Raji (cell line): ENCODE results near the gene RNFT2.
A peak's percentile ranks its signal among the peaks of the same experiment; 100 is the strongest.

Experiments
- POLR2A ChIP-seq: IDR thresholded peaks from 2 replicates; pipeline ENCODE4 v1.6.1; 2011; ENCODE audit warnings: low read depth, low read length, control low read depth; ENCODE audit not compliant: insufficient read depth

The RNFT2 gene

DNA sequence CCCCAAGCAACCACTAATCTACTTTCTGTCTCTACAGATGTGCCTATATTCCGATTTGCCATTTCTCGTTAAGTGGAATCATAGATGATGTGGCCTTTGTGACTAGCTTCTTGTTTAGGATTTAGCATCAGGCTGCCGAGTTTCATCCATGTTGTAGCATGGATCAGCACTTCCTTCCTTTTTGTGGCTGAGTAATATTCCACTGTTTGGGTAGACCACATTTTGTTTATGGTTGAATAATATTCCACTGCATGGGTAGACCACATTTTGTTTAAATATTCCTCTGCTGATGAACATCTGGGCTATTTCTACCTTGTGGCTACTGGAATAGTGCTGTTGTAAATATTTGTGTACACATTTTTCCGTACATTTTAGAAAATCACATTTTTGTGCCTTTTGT is 36.7 kb upstream of the RNFT2 start:
- no peak for TF ChIP-seq POLR2A

DNA sequence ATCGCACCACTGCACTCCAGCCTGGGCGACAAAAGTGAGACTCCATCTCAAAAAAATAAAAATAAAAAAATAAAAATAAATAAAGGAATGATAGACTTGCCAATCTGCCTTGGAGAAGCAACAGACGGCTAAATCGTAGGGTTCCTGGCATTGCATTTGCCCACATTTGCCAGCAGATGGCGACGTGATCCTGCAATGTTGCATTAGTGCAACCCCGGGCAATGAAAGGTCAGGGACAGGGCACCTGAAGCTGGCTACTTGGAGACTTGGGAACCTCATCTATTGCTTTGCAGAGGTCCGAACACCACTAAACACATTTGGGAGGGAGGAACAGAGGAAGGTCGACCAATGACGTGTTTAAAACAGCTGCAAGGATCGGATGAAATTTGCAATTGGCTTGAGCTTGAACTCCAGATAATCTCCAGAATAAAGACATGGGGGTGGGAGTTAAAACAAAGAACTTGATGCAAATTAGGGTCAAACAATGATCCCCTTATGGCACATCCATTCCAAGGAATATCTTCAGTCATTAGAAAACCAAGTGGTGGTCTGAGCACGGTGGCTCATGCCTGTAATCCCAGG is 34.8 kb upstream of the RNFT2 start:
- TF ChIP-seq POLR2A: no peak

DNA sequence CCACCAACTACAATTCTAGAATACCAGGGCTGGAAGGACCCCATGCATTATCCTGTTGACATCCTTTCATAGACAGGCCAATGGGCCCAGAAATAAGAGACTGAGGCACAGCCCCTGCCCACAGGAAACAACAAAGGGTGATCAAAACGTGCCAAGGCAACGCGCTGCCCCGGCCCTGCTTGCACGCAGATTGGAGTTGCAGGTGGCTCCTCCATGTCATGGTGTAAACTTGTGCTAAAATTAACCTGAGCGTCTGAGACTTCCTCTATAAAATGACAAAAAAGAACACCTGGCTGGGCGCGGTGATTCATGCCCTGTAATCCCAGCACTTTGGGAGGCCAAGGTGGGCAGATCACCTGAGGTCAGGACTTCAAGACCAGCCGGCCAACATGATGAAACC is 30.4 kb upstream of the RNFT2 start:
- no peak for TF ChIP-seq POLR2A

DNA sequence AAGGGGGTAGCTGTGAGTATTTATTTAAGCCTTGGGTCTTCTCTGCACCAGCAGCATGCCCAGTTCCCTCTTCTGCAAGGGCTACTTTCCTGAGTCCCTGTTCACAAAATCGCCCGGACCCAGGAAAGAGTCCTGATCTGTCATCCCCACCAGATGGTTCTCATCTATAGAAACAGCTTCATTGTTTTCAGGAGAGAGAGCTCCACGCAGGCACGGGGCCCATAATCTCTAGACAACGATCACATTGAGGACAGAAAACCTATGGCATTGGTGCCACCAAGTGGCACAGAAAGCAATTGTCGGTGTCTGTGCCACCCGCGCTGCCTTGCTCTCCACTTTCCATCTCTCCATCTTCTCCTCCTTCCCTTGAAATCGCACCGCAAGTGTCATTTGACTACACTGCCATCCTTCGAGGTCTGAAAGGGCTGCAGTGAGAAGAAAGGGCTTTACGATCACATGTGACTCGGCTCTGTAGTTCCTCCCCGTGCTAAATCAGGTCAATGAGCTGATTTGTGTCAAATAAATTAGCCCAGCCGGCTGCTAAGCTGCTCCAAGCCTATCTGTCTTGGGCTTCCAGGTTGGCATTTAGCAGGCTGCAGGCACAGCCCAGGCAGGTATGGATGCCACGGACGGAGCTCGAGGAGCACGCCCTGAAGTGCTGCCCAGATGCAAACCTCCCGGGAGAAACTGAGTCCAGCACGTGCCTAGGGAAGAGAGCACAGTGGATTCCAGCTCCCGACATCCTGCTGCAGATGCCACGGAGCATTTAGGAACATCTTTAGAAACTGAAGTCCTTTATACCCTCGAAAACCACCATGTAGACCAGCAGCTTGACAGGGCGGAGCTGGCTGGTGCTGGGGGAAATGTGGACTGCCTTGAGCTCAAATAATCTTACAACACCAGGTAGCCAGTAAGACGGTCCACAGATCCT is 29.0 kb upstream of the RNFT2 start:
- TF ChIP-seq POLR2A: 0 out of 2 replicates have a peak, but pooled peaks have one; percentile 13

DNA sequence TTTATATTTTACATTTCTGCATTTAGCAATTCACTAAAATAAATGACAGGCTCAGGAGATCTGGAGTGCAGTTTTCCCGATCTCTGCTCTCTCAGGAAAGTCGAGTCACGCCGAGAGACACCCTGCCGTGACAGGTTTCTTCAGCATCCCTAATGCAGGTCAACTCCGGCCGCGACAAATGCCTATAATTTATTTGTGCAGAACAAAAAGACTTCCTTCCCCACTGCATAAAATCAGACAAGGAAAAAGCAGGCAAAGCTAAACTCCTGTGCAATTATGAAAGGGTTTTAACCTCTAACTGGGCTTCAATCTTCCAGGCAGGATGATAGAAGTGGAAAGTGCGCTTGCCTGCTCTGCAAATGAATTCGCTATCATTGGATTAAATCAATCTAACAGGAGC is 28.3 kb upstream of the RNFT2 start:
- TF ChIP-seq POLR2A: no peak

DNA sequence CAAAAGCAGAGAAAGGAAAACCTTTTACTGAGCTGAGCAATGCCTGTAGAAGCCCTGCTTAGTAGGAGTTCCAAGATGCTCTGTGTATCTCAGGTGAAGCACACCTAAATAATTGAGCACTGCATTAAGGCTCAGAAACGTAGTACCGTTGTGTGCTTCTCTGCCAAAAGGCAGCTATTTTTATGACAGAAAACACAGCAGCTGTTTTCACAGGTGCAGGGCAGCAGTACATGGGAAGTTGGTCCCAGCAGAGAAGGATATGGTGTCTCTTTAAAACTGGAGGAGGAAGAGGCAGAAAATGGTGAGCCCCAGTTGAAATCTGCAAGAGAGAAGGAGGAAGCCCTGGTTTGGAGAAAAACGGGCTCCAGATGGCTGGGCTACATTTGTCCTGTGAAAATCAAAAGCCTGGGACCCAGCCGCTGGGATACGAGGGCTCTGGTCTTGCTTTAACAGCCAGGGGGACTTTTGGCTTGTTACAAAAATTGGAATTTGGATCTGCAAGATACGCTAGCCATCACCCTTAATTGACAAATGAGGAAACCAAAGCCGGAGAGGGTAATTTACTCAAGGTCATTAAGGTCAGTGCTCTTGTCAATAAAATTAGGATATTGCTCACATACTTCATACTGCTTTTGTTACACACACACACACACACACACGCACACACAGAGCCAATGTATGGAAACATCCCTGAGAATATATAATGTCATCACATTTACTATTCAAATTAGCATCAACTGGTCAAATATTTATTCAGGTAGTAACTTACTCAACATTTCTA is 27.6 kb upstream of the RNFT2 start:
- no peak for TF ChIP-seq POLR2A

DNA sequence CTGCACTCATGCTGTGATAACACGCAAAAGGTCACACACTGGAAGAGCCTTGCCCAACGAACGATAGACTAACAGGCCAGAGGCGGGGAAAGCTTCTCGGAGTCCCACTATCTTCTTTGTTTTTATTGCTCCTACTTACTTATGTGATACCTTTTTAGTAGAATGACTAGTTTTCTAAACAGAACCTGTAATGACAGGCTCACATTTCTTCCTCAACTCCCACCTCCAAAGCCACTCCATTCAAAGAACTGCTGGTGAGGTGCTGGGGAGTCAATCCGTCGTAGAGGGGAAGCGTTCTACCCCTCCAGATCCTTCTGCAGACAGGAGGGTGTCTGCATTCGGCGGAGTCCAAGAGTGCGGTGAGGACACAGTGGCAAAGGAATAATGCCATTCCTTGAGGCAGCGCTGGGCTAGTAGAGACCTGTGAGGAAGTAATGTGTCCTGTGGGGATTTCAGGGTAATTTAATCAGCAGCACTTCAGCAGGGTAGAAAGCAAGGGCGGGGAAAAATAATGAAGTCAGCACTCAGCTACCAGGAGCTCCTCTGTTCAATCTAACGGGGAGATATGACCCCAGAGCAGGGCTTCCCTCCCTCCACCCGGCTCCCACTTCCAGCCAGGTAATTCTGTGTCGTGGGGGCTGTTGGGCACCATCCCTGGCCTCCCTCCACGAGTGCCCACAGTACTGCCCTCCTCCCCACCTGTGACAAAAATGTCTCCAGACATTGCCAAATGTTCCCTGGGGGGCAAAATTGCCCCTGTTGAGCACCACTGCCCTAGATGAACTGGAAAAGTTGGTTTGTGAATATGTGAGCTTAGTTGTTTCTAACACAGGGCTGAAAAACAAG is 25.4 kb upstream of the RNFT2 start:
- no peak for TF ChIP-seq POLR2A

DNA sequence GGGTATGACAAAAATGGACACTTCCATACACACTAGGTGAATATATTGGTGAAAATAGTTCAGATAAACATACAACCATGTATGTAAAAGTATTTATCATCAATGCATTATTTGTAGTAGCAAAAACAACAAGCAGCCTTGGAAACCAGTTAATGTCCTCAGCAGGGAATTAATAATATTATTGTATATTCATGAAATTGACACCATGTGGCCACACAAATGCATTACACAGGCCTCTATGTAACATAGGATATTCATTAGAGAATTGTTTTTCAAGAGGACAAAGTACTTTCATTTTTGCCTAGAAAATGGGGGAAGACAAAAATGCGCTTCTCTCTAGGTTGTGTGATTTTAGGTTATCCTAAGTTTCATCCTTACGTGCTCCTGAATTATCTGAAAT is 24.6 kb upstream of the RNFT2 start:
- no peak for TF ChIP-seq POLR2A

DNA sequence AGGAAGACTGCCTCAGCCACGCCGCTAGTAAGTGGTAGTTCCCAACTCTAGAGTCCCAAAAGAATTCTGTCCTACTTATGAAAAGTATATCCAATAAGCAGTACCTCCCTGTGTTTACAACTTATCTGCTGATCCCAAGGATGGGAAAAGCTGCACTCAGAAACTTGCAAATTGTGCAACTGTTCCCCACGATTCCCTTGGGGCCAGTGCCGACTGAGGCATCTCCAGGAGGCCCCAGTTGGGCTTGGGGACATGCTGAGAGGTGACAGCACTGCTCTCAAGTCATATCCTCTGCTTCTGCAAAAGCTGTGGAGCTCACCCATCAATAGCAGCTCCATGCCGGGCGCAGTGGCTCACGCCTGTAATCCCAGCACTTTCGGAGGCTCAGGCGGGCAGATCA is 23.9 kb upstream of the RNFT2 start:
- no peak for TF ChIP-seq POLR2A

DNA sequence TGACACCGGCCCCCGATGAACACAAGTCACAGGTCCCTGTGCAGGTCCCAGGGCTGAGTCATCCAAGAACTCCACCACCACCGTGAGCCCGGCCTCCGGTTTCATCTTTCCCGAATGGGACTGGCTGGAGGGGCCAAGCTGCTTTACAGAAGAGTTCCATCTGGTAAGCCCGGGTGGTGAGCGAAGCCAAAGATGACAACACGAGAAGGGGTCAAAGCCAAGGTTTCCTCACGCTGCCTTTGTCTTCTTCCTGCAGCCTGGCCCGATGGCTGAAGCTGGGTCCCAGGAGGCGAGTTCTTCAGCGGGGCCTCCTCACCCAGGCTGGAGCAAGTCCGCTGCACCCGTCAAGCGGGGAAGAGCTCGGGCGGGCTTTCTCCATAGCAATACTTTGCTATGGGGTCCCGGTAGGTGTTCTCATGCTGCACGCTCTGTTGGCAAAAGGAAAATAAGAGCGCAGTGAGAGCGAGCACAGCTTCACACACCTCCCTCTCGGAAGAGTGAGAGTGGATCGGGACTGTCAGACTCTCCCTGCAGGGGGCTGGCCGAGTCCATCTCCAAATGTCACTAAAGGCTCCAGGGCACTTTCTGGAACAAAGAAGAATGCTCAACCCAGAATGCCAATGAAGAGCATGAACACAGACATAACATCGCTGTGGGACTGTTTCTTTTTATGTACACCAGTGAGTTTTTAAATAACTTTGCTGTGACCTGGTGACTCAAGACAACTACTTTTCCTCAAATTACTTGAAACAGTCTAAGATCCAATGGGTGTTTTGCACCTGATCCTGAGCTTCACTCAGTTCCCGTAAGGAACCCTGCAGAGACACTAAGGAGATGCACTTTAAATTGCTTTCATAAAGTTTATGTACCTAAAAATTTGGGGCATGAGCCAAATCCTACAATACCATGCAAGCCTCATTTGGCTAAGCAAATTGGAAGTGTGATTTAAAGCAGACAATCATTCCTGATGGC is 20.4 kb upstream of the RNFT2 start:
- no peak for TF ChIP-seq POLR2A

DNA sequence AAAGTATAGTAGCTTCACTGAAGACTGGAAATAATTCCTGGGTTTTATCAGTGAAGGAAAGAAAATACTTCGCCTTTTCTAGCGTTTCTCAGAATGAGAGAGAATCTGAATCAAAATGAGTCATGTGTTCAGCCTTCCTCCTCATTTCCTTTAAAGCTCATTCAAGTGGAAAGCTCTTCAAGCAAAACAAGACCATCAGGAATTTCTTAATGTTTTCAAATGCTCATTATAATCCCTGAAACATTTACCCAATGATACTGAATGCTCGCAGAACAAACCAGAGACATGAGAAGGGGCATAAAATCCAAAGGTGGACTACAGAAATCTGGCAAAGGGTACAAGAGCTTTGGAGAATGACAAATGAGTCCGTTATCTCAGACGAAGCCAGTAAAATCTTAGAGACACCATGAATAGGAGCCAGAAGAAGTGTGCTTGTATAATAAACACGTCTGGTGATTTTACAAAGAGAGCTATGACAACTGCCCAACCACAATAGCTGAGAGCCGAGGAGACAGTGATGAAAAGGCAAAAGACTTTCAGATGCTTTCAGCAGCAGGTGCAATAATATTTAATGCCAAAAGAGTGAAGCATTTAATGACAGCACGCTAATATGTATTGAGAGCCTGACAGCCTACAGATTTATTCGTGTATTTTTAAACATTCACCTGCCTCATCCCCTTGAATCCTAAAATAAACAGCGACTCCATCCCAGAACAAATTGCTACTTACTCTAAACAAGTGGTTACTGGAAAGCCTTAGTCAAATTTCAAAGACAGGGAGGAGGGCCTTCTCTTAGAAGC is 19.3 kb upstream of the RNFT2 start:
- TF ChIP-seq POLR2A: no peak

DNA sequence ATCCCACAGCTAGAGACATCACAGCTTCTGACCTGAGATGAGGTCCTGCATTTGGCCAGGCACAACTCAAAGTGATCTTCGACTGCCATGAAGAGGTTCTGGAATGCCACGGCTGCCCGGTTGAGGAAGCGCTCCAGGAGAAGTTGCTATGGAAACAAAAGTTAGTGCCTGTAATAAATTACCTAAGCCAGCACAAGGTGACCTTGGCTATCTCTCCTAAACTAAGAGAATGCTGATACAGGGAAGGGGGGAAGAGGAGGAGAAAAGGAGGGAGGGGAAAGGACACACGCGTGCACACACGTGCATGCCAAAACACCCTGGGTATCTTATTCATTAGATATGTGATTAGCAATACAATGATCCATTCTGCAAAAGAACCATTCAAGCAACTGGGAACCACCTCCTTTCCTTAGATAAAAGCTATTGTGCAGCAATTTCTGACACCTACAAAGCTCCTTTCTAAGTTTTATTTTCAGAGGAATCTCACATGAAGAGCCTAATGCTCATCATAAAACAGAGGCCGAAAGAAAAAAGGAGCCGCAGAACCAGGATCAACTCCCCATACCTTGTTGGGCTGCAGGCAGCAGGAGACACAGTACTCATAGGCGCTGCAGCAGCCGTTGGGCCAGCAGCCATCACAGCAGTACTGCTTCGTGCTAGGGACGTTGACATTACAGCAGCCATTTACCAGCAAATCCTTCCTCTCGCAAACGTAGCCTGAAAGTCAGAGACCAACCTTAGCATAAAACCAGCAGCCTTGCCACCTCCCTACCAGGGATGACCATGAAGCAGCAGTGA is 18.2 kb upstream of the RNFT2 start:
- TF ChIP-seq POLR2A: no peak
